Stimulated activated CD8-positive, alpha-beta memory T cell treated with anti-CD3 and anti-CD28 coated beads, Interleukin-15, amount 100 ng/mL, for 4 hours (primary cell): ENCODE results near the gene DNAH6.

Experiments used
- DNase-seq, 2 donors: peaks; one replicate each; pipeline ENCODE4 v3.0.0-alpha.2; 2020; ENCODE audit warnings: low read depth in 2 of 2

DNAH6 gene

DNA sequence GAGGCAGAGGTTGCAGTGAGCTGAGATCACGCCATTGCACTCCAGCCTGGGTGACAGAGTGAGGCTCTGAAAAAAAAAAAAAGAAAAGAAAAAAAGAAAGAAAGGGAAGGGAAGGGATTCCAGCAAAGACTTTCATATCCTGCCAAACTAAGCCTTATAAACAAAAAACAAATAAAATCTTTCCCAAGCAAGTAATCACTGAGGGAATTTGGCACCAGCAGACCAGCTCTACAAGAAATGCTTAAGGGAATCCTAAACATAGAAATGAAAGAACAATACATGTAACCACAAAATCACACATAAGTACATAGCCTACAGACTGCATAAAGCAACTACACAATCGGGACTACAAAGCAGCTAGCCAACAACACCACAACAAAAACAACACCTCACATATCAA is 285.5 kb downstream of the DNAH6 start:
- DNase-seq: no peak

DNA sequence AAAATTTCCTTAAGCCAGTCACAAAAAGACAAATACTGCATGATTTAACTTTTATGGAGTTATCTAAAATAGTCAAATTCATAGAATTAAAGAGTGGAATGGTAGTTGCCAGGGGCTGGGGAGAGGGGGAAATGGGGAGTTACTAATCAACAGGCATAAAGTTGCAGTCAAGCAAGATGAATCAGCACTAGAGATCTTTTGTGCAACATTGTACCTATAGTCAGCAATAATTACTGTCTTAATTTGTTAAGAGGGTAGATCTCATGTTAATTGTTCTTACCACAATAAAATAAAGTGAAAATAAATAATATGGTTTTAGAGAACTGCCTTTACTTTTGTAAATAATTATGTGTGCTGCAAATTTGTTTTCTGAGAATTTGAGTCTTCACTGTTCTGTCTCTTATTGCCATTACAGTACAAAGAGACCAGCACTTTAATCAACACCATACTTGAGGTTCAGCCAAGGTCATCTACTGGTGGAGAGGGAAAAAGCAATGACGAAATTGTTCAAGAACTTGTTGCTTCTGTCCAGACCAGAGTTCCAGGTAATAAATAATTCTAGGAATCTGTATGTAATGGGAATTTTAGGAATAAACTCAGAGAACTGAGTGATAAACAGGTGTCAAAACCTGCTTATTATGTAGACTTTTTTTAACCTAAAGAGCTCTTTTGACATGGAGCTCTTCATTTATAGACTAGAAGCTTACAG is 289.1 kb downstream of the DNAH6 start:
- DNase-seq: no peak

DNA sequence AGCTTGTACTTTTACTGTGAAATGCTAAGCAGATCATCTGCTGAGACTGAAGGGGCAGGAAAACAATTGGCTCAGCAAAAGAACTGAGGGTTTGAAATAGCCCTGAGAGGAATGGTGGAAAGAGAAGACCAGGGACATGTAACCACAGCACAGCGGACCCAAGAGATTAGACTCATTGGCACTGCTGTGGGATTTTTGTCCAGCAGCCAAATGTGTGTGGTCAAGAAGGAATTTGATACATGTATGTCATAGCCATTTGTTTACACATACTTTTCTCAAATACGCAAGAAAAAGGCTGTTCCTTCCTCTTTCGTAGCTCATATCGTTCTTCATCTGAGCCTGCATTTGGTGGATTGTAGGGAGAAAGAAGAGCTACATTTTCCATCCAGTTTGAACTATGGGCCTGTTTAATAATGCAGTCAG is 290.8 kb downstream of the DNAH6 start:
- DNase-seq: no peak

DNA sequence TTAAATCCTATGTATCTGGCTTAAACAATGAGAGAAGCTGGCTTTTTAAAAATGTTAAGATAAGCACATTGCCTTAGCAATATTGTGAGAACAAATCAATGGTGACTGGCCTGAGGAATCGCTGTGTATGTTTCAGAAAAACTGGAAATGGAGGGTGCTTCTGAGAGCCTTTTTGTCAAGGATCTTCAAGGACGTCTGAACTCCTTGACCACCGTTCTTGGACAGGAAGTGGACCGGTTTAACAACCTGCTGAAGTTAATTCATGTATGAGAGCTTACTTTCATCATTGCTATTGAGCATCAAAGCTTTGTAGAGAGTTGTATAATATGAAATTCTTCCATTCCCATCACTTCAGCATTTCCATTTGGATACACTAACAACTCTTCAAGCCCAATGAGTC is 292.0 kb downstream of the DNAH6 start:
- DNase-seq: no peak

DNA sequence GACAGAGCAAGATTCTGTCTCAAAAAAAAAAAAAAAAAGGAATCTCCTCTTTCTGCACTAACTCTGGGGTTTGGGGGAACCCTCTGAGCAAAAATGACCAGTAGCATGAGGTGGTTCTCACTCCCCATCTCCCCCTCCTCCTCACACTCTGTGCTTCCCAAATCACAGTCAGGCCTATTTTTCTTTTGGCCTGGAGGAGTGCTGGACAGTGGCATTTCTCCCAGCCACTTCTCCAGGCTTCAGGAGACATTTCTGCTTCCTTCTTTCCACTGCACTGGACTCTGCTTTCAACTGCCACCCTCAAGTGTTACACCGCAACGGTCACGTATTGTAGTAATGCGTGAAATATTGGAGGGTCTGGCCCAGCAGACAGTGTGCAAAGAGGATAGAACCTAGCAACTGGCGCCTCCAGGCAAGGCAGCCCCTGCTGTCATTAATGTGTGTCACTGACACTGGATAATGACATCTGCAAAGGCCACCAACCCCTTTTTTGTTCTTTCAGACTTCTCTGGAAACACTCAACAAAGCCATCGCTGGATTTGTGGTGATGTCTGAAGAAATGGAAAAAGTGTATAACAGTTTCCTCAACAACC is 295.6 kb downstream of the DNAH6 start:
- DNase-seq: no peak

GRCh38 chr2:84815146-84815545 is 298.8 kb downstream of the DNAH6 start:
- DNase-seq: no peak

DNA sequence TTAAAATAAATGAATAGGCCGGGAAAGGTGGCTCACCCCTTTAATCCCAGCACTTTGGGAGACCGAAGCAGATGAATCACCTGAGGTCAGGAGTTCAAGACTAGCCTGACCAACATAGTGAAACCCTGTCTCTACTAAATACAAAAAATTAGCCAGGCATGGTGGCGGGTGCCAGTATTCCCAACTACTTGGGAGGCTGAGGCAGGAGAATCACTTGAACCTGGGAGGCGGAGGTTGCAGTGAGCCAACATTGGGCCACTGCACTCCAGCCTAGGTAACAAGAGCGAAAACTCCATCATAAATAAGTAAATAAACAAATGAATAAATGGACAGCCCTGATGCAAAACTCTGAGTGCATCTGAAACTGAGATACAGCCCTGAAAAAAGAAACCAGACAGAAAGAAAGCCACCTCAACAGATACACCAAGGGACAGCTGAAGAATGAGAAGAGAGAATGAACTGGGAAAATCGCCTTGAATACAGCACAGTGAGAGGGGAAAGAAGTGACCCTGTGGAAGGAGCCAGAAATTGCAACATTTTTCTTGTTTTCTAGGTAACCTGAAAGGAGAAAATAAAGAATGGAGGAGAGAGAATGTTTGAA is 300.2 kb downstream of the DNAH6 start:
- DNase-seq: no peak

- no peak for DNase-seq
Measured at GRCh38 chr2:84817239-84817655, 300.9 kb downstream of the DNAH6 start.

GRCh38 chr2:84821806-84822205 is 305.5 kb downstream of the DNAH6 start:
- no peak for DNase-seq

- no peak for DNase-seq
Measured at GRCh38 chr2:84823229-84823628, 306.9 kb downstream of the DNAH6 start.

- DNase-seq: no peak
Measured at GRCh38 chr2:84823788-84824187, 307.5 kb downstream of the DNAH6 start.

- no peak for DNase-seq
Measured at GRCh38 chr2:84827978-84828575, 311.8 kb downstream of the DNAH6 start.

DNA sequence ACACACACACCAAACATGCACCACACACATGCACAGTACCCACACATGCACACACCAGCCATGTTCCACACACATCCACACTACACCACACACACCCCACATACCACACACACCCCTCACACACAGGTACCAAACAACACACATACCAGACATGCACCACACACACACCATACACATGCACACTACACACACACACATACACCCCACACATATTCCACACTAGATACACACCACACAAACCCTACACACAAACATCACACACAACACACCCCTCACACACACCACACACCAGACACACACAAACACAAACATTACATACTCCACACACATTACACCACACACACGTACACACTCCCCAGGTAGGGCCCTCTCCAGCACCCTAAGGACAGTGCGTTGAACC is 313.4 kb downstream of the DNAH6 start:
- no peak for DNase-seq

DNA sequence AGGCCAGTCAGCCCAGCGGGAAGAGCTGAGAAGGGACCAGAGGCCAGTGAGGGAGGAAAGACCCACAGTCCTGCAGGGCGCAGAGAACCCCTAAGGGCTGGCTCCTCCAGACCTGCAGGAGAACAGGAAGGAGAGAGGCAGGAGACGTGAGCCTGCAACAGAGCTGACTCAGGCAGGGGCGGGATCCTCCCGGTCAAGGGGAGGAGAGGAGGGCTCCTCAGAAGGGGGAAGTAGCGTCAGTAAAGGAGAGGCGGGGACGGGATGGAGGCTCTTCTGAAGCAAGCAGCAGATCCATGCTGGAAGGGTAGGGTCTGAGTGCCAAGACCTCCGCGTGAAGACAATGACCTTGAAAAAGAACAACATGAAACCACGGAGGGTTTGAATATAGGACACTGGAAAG is 313.8 kb downstream of the DNAH6 start:
- DNase-seq: no peak

DNA sequence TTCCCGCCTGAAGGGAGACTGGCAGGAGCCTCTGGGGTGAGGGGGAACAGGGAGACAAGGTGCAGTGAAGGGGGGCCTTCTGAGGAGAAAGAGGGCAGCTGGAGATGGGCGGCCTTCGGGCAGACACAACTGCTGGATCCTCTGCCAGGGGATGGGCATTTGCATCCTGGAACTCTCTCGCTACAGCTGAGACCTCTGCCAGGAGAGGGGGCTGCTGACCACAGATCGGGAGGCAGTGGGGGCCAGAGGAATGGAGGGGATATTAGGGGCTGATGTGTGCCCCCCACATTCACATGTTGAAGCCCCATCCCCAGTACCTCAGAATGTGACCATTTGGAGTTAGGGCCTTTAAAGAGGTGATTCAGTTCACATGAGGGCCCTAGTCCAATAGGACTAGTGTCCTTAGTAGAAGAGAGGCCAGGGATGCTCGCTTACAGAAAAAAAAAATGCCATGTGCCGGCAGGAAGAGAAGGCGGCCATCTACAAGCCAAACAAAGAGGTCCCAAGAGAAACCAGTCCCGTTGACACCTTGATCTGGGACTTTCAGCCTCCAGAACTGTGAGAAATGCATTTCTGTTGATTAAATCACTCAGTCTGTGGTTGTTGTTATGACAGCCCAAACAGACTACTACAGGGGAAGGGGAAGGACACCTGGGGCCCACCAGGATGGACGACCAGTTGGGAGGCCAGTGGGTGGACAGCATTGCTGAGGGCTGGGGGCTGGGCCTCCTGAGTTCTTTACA is 314.6 kb downstream of the DNAH6 start:
- no peak for DNase-seq

DNA sequence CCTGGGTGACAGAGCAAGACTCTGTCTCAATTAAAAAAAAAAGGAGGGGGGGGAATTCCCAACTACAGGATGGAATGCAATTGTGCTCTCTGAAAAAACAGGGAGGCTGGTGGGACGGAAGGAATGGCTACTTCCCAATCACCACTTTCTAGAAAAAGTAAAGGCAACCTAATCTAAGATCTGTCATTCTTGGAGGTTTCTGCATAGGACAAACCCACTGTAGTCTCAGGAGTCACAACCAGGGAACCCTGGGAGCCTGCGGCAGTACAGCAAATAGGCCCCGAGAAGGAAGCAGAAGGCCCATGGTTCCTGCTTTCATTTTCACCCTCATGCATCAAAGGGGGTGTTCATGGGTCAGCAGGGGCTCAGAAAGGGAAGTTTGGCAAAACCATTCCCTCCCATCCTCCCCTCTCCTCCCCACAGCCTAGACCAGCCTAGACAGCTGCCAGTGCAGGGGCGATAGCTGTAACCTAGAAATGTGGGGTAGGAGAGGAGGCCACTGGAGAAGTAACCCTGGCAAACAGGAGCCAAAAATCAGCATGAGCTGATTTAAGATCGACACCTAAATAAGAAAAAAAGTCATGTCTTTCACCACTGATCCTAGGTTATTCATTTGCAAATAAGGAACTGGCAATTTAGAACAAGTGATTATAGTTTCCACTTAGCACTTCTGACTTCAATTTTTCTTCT is 316.6 kb downstream of the DNAH6 start:
- no peak for DNase-seq

DNA sequence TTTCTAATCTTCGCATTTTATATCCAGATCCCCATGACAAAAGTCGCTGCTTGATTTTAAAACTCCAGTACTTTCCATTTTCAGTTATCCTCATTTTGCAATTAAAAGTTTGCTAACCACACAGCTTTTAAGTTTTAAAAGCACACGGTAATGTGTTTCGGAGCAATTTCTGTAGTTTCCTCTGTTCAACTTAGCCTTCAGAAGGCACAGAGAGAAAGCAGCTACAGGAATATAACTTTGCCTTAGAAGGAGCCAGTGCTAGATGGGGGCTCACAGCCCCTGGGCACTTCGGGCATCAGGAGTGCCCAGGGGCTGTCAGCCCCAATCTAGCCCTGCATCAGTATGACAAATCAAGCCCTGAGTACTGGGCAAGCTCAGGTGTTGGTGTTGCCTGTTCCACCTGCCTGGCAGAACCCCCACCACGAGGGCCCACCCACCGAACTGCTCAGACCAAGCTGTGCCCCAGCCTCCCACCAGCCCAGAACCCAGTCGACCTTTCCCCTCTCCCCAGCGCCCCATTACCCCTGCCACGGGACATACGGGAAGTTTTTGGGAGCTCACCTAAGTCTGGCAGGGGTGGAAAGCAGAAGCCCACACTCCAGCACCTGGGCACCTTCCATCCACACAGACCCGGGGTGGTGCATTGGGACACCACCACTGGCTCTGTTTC is 317.3 kb downstream of the DNAH6 start:
- no peak for DNase-seq

DNA sequence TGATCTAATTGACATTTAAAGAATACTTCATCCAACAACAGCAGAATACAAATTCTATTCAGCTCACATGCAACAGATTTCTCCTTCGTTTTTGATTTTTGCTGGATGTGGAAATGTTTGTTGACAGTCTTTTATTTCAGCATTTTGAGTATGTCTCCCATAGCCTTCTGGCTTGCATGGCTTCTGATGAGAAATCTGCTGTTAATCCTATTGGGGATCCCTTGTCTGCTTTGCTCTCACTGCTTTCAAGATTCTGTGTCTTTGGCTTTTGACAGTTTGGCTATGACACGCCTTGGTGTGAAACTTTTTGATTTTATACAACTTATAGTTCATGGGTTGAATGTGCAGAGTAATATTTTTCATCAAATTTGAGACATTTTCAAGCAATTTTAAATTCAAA is 319.9 kb downstream of the DNAH6 start:
- no peak for DNase-seq

DNA sequence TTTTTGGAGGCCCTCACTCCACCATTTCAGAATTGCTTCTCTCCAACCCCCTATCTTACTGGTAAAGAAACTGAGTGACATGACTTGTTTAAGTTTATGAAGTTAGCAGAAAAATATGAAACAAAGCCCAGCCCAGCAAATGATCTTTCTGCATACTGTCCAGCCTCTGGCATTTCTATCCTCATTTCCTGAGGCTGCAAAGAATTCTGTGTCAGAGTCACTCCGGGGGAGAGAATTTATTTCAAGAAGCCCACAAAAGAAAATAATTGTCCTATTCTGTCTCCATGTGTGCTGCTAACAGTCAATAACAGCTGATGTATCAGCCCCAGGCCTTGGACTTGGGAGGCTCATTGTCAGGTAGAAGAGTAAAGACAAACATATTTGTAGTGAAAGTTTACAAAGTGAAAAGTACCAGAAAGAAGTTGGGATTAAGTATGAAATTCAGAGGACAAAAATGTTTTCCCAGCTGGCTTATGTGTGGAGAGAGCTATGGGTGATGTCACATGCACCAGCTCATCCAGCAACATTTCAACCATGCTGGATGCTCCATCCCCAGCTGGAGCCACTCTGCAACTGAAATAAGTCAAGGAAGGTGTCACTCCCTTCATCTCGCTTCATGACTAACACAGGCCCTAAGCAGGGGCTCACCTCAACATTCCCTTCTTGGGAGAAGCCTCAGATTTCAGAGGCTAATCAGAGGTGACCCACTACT is 322.3 kb downstream of the DNAH6 start:
- DNase-seq: no peak

- DNase-seq: peak in 1 of 2 donors; percentile 36
Measured at GRCh38 chr2:84839851-84840250, 323.6 kb downstream of the DNAH6 start.
